ENCODE measurements around the gene IRF9. TPM values are rescaled to one million over a fixed set of nuclear protein-coding genes. Genes with fewer than 3 reads are reported as not detected.
A peak's percentile ranks its signal among the peaks of the same experiment; 100 is the strongest.

The IRF9 gene
- total and polyA plus RNA-seq, 2 of the 13 experiments (the other 11 are each of a cell fraction or from before 2014, with no cell fraction given): 14.9 to 49.7 TPM

- Histone ChIP-seq H3K27me3 (ENCODE audit: control insufficient read depth in 1 of 2, insufficient read depth in 2 of 2, low read length in 2 of 2) (no peaks in the 10 kb centered on the region; a peak in 1 of 5 replicates), H3K36me3 (replicated peaks in 1 of 2; ENCODE audit: control insufficient read depth in 1 of 2, insufficient read depth in 2 of 2, low read length in 2 of 2) (peaks cover 61 to 68% of the 10 kb centered on the region in 2 experiments), H3K79me2 (ENCODE audit: insufficient read depth, low read length) (peaks cover 5% of the 10 kb centered on the region), H2AFZ (ENCODE audit: low read length) (no peak overlapping the region), H3K27ac (ENCODE audit: extremely low read length, insufficient read depth, low read length) (peak overlapping the region; percentile 24), H3K4me2 (ENCODE audit: low read depth, low read length) (peak overlapping the region; percentile 98; the same call in 1 of the 2 replicates), H4K20me1 (ENCODE audit: insufficient read depth, low read length) (no peaks in the 10 kb centered on the region), H3K4me3 (replicated peaks in 1 of 3; ENCODE audit: insufficient read depth in 1 of 3, low read depth in 2 of 3, low read length in 3 of 3) (no peak overlapping the region), H3K4me1 (ENCODE audit: insufficient read depth, low read length) (peaks cover 28% of the 10 kb centered on the region), H3K9ac (ENCODE audit: insufficient read depth, low read depth, low read length) (no peak overlapping the region), H3K9me3 (ENCODE audit: low read length) (no peaks in the 10 kb centered on the region)
- in situ Hi-C loops (cut with HindIII; ENCODE audit: extremely low pct_ligation_motif_present, low pct_unique_long_range_greater_than_20kb) (loop anchor here (5.0 kb wide), 1 partner anchor 103 kb away; no protein-coding TSS in a partner anchor), intact Hi-C loops (cut with micrococcal nuclease; ENCODE audit: unreplicated experiment) (no loop called here)
- BruUV-seq (replicated peaks): no TSS peak
- ATAC-seq (no peak), DNase-seq (ENCODE audit: low spot score) (no peak), FAIRE-seq (no peak)
- 96% methylated on average over 4 of the region's 4 CpGs for WGBS (ENCODE audit: low lambda C conversion rate)
- ChIA-PET POLR2A (interaction anchor here (1.0 to 11.8 kb wide), 35 partner anchors 9 to 1183 kb away, joined by 3 to 233 read pairs (median 11); partner anchors contain the start of genes ACIN1, C14orf119, CHMP4A and CIDEB), CTCF (ENCODE audit: low intra/inter-chr PET ratio, low total read pairs) (interaction anchor here (1.2 to 2.4 kb wide), 8 partner anchors 21 to 147 kb away, joined by 4 to 12 read pairs (median 8); partner anchors contain the start of gene PSME1)
- TF ChIP-seq ZNF235 (CRISPR knock-in tag; IDR thresholded peaks at IDR 0.05; ENCODE audit: borderline replicate concordance): 0 out of 2 replicates have a peak, but pooled peaks have one; percentile 12
- TF ChIP-seq ZNF709 (CRISPR knock-in tag; IDR thresholded peaks at IDR 0.05): 0 out of 2 replicates have a peak, but pooled peaks have one; percentile 31
- no peak for TF ChIP-seq NCOA2 (CRISPR knock-in tag; IDR thresholded peaks at IDR 0.05)
- TF ChIP-seq, protein P1, sequence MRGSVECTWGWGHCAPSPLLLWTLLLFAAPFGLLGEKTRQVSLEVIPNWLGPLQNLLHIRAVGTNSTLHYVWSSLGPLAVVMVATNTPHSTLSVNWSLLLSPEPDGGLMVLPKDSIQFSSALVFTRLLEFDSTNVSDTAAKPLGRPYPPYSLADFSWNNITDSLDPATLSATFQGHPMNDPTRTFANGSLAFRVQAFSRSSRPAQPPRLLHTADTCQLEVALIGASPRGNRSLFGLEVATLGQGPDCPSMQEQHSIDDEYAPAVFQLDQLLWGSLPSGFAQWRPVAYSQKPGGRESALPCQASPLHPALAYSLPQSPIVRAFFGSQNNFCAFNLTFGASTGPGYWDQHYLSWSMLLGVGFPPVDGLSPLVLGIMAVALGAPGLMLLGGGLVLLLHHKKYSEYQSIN (CRISPR knock-in tag; IDR thresholded peaks at IDR 0.05; ENCODE audit: borderline replicate concordance): no peak
- TF ChIP-seq ZNF572 (CRISPR knock-in tag; IDR thresholded peaks at IDR 0.05): peak; percentile 62; the same call in 1 of the 2 replicates
- peak; percentile 5 for TF ChIP-seq ZEB1 (IDR thresholded peaks at IDR 0.05; ENCODE audit: insufficient replicate concordance, low read depth)
- peak; percentile 19; the same call in 1 of the 2 replicates for TF ChIP-seq EEA1 (CRISPR knock-in tag; IDR thresholded peaks at IDR 0.05; ENCODE audit: borderline replicate concordance)
- TF ChIP-seq, protein P2, sequence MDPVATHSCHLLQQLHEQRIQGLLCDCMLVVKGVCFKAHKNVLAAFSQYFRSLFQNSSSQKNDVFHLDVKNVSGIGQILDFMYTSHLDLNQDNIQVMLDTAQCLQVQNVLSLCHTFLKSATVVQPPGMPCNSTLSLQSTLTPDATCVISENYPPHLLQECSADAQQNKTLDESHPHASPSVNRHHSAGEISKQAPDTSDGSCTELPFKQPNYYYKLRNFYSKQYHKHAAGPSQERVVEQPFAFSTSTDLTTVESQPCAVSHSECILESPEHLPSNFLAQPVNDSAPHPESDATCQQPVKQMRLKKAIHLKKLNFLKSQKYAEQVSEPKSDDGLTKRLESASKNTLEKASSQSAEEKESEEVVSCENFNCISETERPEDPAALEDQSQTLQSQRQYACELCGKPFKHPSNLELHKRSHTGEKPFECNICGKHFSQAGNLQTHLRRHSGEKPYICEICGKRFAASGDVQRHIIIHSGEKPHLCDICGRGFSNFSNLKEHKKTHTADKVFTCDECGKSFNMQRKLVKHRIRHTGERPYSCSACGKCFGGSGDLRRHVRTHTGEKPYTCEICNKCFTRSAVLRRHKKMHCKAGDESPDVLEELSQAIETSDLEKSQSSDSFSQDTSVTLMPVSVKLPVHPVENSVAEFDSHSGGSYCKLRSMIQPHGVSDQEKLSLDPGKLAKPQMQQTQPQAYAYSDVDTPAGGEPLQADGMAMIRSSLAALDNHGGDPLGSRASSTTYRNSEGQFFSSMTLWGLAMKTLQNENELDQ (CRISPR knock-in tag; IDR thresholded peaks at IDR 0.05; ENCODE audit: borderline replicate concordance): 0 out of 2 replicates have a peak, but pooled peaks have one; percentile 43
- TF ChIP-seq DNMT1 (CRISPR knock-in tag; IDR thresholded peaks at IDR 0.05): peak; percentile 34; the same call in 1 of the 2 replicates
- TF ChIP-seq ZNF724P (CRISPR knock-in tag; IDR thresholded peaks at IDR 0.05; ENCODE audit: borderline replicate concordance): 0 out of 2 replicates have a peak, but pooled peaks have one; percentile 45
- TF ChIP-seq, protein P3, sequence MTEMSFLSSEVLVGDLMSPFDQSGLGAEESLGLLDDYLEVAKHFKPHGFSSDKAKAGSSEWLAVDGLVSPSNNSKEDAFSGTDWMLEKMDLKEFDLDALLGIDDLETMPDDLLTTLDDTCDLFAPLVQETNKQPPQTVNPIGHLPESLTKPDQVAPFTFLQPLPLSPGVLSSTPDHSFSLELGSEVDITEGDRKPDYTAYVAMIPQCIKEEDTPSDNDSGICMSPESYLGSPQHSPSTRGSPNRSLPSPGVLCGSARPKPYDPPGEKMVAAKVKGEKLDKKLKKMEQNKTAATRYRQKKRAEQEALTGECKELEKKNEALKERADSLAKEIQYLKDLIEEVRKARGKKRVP (CRISPR knock-in tag; IDR thresholded peaks at IDR 0.05): 0 out of 4 replicates have a peak, but pooled peaks of 1 of the 2 experiments have one; percentile 11
- peak; percentile 92; the same call in 1 of the 2 replicates for TF ChIP-seq CHCHD3 (CRISPR knock-in tag; IDR thresholded peaks at IDR 0.05)
- TF ChIP-seq SAFB2 (CRISPR knock-in tag; IDR thresholded peaks at IDR 0.05; ENCODE audit: borderline replicate concordance, low read depth): 0 out of 2 replicates have a peak, but pooled peaks have one; percentile 6
- TF ChIP-seq EED (CRISPR knock-in tag; IDR thresholded peaks at IDR 0.05): 0 out of 2 replicates have a peak, but pooled peaks have one; percentile 20
- no peak for TF ChIP-seq ZNF75D (CRISPR knock-in tag; IDR thresholded peaks at IDR 0.05; ENCODE audit: borderline replicate concordance)
These were observed 591 bp upstream of the IRF9 start for GRCh38 chr14:24160499-24160849.

All from HepG2 (cell line).